Activated CD4-positive, alpha-beta T cell treated with anti-CD3 and anti-CD28 coated beads, Interleukin-2, amount 50 U/mL, for 48 hours (primary cell): ENCODE results near the gene CYBC1.
"Not testable (repeated sequence)": the region's sequence is repeated elsewhere in the genome, so short reads cannot be mapped to it uniquely, and the experiment has no call there.

Experiments
- DNase-seq, 2 experiments: peaks; one replicate each; pipeline ENCODE4 v3.0.0-alpha.2; 2020

Gene CYBC1

DNA sequence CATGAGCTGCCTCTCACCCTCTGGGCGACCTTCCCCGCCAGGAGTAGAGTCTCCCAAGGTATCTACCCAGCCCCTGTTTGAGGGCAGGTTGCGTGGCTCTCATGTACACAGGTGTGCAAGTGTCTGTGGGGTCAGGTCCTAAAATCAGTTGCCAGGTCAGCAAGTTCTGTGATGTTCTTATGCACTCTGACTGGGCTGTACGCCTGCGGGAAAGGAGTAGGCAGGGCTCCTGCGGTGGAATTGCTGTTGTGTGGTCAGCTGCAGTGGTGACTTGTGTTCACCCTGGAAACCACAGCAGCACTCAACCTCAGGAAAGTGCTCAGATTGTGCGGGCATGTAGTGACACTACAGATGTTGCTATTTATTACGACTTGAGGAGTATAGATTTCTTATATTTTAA, 27.4 kb upstream of the CYBC1 start:
- DNase-seq, result no peak

DNA sequence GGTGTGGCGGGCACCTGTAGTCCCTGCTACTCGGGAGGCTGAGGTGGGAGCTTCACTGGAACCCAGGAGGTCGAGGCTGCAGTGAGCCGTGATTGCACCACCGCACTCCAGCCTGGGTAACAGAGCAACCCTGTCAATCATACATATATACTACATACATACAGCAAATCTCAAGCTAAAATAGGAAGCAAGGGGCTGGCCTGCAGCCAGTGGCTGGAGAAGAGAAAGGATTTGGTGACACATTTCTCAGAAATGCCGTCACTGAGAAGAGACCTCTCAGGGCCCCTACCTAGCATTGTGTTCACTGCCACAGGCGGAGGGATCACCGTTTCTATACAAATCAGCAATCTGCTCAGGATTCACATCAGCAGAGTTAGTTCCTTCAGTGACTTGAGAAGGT, 24.9 kb upstream of the CYBC1 start:
- no peak for DNase-seq

DNA sequence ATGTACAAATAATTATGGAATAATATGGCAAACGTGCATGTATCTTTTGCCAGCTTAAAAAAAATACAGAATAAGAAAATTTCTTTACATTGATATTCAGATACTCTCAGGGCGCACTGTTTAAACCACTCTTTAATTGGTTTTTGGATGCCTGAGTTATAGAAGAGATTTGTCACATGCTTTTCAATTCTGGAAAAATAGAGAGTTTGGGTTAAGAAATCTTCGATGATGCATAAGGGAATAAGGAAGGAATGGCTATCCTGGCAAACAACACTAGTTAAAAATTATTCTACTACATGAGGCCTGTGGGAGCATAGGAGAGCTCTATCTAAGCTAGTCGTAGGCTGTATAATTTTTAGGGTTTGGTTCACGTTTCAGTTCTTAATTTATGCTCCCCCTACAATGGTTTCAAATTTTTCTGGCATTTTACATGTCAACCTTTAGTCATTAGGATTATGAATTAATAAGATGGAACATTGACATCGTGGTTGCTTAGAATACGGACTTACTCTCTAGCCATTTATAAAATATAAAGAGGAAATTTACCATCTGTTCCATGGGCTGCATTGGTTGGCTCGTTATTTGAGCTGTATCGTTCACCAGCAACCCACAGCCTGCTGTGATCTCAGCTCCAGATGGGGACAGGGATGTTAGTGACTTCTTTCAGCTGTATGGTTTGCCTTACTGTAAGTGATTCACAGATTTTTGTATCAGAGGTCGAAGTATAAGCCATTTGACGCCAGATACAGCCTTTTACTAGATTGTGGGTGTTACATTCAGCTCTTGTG, 23.9 kb upstream of the CYBC1 start:
- DNase-seq, result no peak

DNA sequence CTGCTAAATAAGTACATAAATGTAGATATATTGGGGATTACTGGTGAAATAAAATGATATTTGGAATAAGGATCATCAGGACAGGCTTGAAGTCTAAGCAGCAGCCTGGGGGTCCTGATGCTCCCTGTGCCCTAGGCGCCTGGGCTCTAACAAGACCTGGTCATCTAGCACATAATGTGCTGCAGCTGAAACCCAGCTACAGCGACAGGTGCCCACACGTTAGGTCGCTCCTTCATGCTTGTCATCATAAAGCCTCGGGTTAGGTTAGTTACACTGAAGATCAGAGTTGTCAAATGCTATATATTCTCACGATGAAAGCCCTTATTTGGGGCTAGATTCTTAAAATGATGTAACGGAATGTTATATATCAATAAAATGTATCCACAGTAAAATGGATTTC, 19.5 kb upstream of the CYBC1 start:
- DNase-seq, result no peak

DNA sequence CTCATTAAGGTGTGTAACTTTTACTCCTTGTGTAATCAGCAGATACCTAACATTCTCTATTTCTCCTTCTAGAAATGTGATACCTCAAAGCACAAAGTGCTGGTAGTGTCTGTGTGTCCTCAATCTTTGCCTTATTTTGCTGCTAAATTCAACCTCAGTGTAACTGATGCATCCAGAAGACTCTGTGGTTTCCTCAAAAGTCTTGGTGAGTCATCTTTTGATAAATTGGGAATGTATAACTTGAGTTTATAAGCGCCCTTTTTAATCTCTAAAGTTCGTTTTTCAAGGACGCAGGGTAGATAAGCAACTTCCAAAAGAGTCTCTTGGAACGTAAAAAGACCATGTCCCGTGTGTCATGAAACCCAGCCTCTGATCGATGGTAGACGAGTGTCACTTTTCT, 18.1 kb upstream of the CYBC1 start:
- DNase-seq, result no peak

DNA sequence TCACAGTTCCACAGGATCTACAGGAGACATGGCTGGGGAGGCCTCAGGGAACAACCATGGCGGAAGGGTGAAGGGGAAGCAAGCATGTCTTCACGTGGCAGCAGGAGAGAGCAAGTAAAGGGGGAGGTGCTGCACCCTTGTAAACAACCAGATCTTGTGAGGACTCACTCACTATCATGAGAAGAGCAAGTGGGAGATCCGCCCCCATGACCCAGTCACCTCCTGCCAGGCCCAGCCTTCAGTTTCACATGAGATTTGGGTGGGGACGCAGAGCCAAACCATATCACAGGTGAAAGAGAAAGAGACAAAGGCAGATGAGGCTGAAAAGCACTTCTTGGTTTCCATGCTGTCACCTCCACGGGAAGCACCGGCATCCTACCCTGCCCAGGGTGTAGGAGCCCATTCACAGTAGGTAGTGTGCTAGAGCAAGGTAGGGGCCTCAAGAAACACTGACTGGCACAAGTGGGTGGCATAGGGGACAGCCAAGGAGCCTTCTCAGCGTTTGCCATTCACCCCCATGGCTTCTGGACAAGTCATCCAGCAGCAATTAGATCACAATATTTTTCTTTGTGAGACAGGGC, 14.6 kb upstream of the CYBC1 start:
- DNase-seq, result no peak

DNA sequence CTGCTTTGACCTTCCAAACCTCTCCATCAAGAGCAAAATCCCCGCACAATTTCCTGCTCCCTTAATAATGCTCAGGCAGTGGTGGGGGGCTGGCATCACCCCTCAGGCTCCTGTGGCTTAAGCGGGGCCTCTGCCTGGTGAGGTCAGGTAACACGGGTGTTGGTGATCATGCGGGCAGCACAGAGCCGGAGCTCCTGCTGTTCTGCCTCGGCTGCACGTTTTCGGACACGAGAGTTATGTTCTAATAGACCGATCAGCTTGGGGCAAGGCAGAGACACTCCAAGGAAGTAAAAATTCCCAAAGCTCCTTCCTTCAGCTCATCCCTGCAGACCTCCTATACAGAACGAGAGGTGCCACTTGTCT, 14.0 kb upstream of the CYBC1 start:
- no peak for DNase-seq

DNA sequence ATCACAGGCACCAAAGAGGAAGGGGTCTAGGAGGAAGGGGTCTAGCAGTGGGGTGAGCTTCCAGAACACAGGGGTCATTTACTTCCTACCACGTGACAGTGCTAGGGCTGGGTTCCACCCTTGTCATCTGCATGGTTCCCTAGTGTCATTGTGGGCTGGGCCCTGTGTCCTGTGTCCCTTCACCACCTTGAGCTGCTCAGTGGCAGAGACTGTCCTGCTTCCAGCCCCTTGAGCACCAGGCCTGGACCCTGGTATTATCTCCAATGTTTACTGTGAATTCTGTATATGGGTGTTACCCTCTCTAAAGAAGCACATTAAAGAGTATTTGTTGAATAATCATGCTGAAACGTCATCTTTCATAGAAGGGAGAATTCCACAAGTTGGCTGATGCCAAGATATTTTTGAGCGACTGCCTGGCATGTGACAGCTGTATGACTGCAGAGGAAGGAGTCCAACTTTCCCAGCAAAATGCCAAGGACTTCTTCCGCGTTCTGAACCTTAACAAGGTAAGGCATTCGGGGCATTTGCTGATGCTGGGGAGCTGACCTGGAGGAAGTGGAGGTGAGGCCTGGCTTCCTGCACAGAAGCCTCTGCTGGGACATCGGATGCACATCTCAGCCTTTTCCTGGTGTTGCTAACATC, 13.5 kb upstream of the CYBC1 start:
- DNase-seq, result no peak

DNA sequence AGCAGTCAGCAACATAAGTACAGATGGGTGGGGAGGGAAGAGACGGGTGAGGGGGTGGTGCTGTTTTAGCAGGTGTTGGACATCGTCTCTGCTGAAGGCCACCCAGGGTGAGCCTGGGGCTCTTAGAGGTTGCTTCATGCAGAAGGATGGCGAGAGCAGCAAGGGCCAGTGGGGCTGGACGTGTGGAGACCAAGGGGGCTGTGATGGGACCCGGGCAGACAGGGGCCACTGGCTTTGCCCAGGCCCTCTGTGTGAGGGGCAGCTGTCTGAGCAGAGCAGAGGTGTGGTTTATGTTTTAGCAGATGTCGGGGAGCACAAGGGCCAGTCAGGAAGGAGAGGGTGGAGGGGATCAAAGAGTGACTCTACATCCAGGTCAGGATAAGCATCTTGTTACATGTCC, 12.8 kb upstream of the CYBC1 start:
- no peak for DNase-seq

DNA sequence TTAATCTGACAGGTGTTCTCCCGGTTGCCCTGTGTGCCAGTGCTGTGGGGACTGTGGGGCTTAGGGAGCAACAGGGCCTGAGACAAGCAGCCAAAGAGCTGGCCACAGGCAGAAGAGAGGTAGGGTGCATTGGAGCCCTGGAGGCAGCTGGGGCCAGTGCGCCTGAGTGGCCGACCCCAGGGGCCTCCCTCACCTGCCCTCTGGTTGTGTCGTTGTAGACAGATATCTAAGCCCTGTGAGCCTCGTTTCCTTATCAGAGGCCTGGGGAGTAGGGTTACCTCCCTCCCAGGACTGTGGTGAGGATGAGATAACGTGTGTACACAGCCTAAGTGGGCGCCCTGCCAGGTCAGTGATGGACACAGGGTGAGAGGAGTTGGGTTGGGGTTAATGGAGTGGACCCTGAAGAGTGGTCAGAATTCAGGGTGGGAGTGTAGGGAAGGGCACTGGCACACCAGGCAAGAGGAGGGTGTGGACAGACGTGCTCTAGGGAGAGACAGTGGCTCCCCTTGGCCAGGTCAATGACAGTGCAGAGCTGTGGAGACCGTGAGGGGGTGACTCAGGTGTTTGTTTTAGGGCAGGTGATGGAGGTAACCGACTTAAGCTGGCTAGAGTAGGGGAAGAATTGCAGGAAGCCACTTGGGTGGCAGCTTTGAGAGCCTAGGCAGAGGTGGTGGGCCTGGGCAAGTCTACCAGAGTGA, 11.4 kb upstream of the CYBC1 start:
- DNase-seq, result no peak

DNA sequence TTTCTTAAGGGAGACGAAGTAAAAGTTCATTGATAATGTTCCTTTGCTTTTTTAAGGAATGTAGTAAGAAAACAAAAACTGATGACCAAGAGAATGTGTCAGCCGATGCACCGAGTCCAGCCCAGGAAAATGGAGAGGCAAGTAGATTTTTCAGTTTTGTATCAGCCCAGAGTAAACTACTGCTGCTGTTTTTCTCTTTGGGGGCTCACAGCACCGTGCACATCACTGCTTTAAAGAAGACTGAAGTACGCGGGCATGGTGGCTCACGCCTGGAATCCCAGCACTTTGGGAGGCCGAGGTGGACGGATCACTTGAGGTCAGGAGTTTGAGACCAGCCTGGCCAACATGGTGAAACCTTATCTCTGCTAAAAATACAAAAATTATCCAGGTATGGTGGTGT, 9.4 kb upstream of the CYBC1 start:
- not testable (repeated sequence) for DNase-seq

DNA sequence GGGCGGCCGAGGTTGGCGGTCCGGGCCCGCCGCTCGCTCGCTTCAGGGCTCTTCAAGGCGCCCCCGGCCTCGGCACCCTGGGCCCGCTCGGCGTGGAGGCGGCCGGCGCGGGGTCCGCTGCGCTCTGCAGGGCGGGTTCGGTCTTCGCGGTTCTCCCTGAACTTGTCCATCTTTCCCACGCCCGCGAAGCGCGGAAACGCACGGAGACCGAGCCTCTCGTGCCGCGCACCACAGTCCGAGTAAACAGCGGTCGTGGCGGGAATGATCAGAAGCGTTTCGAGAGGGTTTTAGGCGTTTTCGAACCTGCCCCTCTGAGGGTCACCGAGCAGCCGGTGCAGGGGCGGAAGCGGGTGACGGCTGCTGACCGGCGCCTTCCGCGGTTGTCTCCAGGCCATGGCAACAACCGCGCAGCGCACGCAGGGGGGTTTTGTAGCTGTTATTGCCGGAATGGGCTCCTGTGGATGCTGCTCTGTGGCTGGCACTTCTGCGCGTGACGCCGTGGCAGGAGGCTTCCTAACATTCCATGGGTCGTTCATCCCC, 8.4 kb upstream of the CYBC1 start:
- DNase-seq, result peak in 1 of 2 experiments; percentile 29

DNA sequence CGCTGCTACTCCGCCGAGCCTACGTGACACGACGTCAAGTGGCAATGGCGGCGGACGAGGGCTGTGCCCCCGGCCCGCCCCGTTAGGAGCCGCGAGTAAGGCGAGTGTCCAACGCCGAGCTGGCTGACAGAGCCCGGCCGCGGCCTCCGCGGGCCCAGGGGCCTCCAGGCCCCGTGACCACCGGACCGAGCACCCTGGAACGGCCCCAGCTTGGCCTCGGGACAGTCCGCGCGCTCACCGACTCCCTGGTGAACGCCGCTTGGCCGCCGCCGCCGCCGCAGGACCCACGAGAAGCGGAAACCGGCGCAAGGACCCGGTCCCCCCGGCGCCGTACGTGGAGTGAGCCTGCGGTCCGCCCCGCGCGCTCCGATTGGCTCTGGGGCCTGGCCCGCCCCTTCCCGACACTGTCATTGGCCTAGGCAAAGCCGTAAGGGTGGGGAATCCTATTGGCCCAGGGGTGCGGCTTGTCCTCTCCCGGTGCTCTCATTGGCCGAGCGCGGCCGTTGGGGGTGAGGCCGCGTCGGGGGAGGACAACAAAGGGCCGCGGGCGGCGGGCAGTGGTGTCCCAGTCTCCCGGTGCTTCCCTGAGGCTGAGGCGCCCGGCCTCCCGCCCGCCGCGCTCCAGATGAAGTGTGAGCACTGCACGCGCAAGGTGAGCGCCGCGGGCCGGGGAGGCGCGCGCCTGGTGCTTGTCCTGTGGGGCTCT, 7.8 kb upstream of the CYBC1 start, which contains the start of gene NARF:
Gene NARF, plus strand, starts transcription at position 563 of the 706 bp plus-strand sequence. Its CDS starts 63 bp downstream, at position 626.
- peak; percentile 95 to 96 for DNase-seq

DNA sequence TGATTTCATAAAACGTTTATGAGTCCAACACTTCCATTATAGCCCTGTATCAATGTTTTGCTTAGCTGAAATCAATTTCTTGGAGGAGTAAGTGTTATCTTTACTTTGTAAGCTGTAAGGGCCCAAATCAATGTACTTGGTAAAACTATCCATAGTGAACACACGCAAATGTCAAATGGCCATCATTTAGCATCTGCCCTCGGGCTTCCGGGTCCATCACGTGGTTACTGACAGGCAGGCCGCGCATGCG, 7.3 kb upstream of the CYBC1 start:
- no peak for DNase-seq

DNA sequence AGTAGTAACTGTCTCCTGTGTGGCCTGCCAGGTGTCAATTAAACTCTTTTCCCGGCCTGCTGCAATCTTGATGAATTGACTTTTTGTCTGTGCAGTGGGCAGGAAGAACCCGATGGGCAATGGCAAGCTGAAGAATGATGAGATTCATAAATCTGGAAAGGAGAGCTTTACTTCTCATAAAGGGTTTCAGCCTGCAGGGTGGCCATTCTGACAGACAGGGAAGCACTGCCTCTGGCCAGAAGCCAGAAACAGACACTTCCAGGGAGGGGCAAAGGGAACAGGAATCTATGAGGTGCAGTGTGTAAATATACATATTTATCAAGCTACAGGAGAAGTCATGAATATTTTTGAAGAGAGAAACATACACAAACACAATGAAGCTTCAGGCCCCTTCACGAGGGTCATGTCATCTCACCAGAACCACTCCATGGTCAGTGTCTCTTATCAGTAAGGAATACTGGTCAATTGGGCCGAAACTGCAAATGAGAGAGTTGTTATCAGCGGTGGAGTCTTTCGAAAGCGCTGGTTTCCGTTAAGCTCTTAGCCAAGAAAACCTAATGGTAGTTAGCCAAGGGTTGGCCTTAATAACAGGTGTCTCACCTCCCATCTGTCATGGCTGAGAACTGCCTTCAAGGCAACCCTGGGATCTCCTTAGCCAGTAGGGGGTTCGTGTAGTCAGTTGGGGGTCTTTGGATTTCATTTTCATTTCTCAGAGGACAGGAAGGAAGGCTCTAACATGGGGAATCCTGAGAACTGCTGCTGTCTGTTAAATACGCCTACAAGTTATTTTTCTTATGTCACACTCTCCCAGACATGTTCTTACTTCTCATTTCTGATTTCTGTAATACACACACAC, 6.7 kb upstream of the CYBC1 start:
- no peak for DNase-seq

DNA sequence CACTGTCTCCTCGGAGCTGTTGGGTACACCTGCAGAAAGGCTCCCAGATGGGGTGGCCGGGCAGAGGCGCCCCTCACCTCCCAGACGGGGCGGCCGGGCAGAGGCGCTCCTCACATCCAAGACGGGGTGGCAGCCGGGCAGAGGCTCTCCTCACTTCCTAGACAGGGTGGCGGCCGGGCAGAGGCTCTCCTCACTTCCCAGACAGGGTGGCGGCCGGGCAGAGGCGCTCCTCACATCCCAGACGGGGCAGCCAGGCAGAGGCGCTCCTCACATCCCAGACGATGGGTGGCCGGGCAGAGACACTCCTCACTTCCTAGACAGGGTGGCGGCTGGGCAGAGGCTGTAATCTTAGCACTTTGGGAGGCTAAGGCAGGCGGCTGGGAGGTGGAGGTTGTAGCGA, 3.2 kb upstream of the CYBC1 start:
- not testable (repeated sequence) for DNase-seq

DNA sequence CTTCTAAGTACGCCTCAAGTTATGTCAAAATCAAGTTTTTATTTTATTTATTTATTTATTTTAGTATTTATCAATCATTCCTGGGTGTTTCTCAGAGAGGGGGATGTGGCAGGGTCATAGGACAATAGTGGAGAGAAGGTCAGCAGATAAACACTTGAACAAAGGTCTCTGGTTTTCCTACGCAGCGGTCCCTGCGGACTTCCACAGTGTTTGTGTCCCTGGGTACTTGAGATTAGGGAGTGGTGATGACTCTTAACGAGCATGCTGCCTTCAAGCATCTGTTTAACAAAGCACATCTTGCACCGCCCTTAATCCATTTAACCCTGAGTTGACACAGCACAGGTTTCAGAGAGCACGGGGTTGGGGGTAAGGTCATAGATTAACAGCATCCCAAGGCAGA, 2.6 kb upstream of the CYBC1 start:
- not testable (repeated sequence) for DNase-seq

DNA sequence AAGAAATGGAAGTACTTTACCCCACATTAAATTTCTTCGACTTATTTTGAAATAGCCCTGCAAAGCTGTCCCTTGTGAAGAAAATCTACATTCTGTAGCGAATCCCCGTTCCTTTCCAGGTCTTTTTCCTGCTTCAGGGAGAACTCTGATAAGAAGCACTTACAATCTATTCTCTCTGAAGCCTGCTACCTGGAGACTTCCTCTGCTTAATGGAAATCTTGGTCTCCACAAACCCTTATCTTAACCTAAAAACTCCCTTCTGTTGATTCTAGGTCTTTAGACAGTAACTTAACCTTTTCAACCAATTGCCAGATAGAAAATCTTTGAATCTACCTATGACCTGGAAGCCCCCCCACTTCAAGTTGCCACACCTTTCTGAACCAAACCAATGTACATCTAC, 1.6 kb upstream of the CYBC1 start:
- DNase-seq, result no peak

DNA sequence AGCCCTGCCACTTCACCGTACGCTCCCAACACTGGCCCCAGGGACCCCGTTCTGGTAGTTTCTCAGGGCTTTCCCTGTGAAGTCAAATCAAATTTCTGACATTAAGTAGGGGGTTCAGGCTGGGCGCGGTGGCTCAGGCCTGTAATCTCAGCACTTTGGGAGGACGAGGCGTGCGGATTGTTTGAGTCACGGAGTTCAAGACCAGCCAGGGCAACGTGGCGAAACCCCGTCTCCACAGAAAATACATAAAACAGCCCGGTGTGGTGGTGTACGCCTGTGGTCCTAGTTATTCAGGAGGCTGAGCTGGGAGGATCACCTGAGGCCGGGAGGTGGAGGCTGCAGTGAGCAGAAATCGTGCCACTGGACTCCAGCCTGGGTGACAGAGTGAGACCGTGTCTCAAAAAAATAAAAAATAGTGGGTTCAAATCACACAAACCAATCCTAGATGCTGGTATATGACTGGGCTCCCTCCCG, 632 bp downstream of the CYBC1 start:
- peak; percentile 56 to 64 for DNase-seq

DNA sequence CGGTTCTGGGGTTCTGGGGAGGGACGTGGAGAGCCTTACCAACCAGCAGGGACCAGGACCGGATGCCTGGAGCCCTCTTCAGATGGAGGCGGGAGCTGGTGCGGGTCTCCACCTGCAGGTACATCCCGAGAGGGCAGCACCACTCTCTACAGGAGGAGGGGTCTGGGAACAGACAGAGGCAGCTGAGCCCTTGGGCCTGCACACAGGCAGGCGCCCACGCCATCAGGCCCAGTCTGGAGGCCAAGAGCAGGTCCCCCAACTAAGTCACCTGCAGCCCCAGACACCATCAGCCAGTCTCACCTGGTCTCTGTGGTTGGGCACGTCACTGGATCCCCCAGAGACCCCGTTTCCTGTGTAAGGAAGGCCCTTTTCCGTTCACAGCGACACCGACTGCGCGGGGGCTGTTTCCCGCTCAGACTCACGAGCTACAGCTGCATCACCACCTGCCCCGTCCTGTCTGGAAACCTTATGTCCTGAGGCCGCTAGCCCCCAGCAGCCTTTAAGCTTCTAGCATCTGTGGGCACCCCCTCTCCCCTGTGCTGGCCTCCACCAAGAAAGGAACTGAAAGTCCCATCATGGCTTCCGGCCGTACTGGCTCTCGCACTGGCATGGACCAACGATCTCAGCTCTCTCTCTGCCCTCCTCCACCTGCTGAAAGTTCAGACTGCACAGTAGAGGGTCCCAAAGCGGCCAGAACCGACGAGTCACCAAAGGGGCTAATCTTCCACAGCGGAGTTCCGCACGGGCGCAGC, 1.2 kb downstream of the CYBC1 start:
- DNase-seq, result peak; percentile 67 to 72

DNA sequence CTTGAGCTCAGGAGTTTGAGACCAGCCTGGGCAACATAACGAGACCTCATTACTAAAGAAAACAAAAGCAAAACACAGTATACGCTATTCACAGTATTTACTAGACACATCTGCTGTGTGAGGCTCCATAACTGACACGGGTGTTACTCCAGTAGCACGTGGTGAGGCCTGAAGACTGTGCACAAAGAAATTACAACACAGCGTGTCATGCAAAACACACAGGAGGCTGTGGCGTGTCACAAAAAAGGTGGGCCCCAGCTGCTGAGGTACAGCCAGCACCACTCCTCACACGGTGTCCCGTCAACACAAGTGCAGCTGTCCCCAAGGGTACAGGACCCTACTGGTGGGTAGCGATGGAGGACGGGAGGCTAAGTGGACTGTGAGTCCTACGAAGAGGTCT, 2.7 kb downstream of the CYBC1 start:
- DNase-seq, result no peak
